NCI-H345 (cell line): ENCODE data around the gene MOB1A.
A peak's percentile ranks its signal among the peaks of the same experiment; 100 is the strongest.
"Not testable (repeated sequence)": the region's sequence is repeated elsewhere in the genome, so short reads cannot be mapped to it uniquely, and the experiment has no call there.

ENCODE experiments used
- DNase-seq: peaks from one replicate; lab custom pipeline; 2025; lab: John Stamatoyannopoulos, UW

The MOB1A gene

GRCh38 chr2:74148457-74149246, 30.0 kb downstream of the MOB1A start:
- no peak for DNase-seq

GRCh38 chr2:74147727-74148456, 30.8 kb downstream of the MOB1A start, which contains the start of gene BOLA3:
BOLA3 (minus strand) TSS chr2:74147912; CDS start chr2:74147874, 38 bp downstream.
- peak; percentile 79 for DNase-seq

- DNase-seq, result no peak
Observed at GRCh38 chr2:74146929-74147726, 31.6 kb downstream of the MOB1A start.

GRCh38 chr2:74142340-74142739, 36.3 kb downstream of the MOB1A start:
- DNase-seq, result no peak

- no peak for DNase-seq
Observed at GRCh38 chr2:74138600-74139323, 39.9 kb downstream of the MOB1A start.

- no peak for DNase-seq
Observed at GRCh38 chr2:74137651-74138599, 40.8 kb downstream of the MOB1A start.

- no peak for DNase-seq
Observed at GRCh38 chr2:74131901-74132300, 46.8 kb downstream of the MOB1A start.

GRCh38 chr2:74130211-74130995, 48.3 kb downstream of the MOB1A start:
- no peak for DNase-seq

- DNase-seq, result no peak
Observed at GRCh38 chr2:74128206-74128605, 50.5 kb downstream of the MOB1A start.

GRCh38 chr2:74123955-74124354, 54.7 kb downstream of the MOB1A start:
- DNase-seq, result not testable (repeated sequence)

GRCh38 chr2:74121846-74122245, 56.8 kb downstream of the MOB1A start:
- not testable (repeated sequence) for DNase-seq

- peak; percentile 90 for DNase-seq
Observed at GRCh38 chr2:74119912-74120825, 58.5 kb downstream of the MOB1A start.

- DNase-seq, result no peak
Observed at GRCh38 chr2:74119339-74119738, 59.3 kb downstream of the MOB1A start.

GRCh38 chr2:74111380-74111779, 67.3 kb downstream of the MOB1A start:
- no peak for DNase-seq

- DNase-seq, result no peak
Observed at GRCh38 chr2:74110537-74110936, 68.1 kb downstream of the MOB1A start.

GRCh38 chr2:74109551-74109950, 69.1 kb downstream of the MOB1A start:
- no peak for DNase-seq

GRCh38 chr2:74107071-74107470, 71.6 kb downstream of the MOB1A start:
- no peak for DNase-seq

- no peak for DNase-seq
Observed at GRCh38 chr2:74105413-74105812, 73.3 kb downstream of the MOB1A start.

- DNase-seq, result no peak
Observed at GRCh38 chr2:74104839-74105238, 73.8 kb downstream of the MOB1A start.
